Cardiac muscle cell (in vitro differentiated cells and primary cell): ENCODE results near the gene IFT22. TPM values are rescaled to one million over a fixed set of nuclear protein-coding genes. Genes with fewer than 3 reads are reported as not detected.
"Not testable (repeated sequence)": the region's sequence is repeated elsewhere in the genome, so short reads cannot be mapped to it uniquely, and the experiment has no call there.

Source experiments
- DNase-seq, 2 donors: peaks; one replicate each; pipeline versions ENCODE4 v3.0.0 to v3.0.0-alpha.2; 2010 to 2017; ENCODE audit warnings: low read depth in 1 of 2, low spot score in 1 of 2
- H3K27ac ChIP-seq: fragments of 200-600 bp; sonication (generic); 2 replicates; pipeline ENCODE4 v1.5.1; 2016
- H3K27me3 ChIP-seq: fragments of 200-600 bp; sonication (generic); 2 replicates; pipeline ENCODE4 v1.6.0; 2016; ENCODE audit warnings: control low read depth
- H3K36me3 ChIP-seq: fragments of 200-600 bp; sonication (generic); 2 replicates; pipeline ENCODE4 v1.5.1; 2016; ENCODE audit warnings: control low read depth
- H3K4me1 ChIP-seq: fragments of 200-600 bp; sonication (generic); 2 replicates; pipeline ENCODE4 v1.8.1; 2017; ENCODE audit warnings: low read depth, mild to moderate bottlenecking, mixed run types
- H3K4me3 ChIP-seq: fragments of 200-600 bp; sonication (generic); 2 replicates; pipeline ENCODE4 v1.5.1; 2016; ENCODE audit warnings: mild to moderate bottlenecking
- H3K9me3 ChIP-seq: fragments of 200-600 bp; sonication (generic); 2 replicates; pipeline ENCODE4 v1.5.1; 2017; ENCODE audit warnings: low read depth, mild to moderate bottlenecking, control low read depth
- polyA plus RNA-seq: library from polyadenylated mRNA; unstranded; fragments of >200 nt; fragmentation: Nextera tagmentation; extraction: Ambion mirVana; gene quantifications from 2 replicates; pipeline ENCODE4 v1.2.1, GENCODE V29; 2016
- total RNA-seq: library from RNA; depleted of rRNA; stranded (reverse); fragments of >200 nt; gene quantifications from 2 replicates; pipeline ENCODE4 v1.2.3, GENCODE V29; 2016
- TF ChIP-seq, protein P1 (sequence below): IDR thresholded peaks from 2 replicates; pipeline ENCODE4 v1.5.1; 2012; ENCODE audit warnings: low read depth, mild to moderate bottlenecking, low read length

Gene IFT22
- total and polyA plus RNA-seq, 2 experiments from 2014 or later = 36.4 to 64.7 TPM

DNA sequence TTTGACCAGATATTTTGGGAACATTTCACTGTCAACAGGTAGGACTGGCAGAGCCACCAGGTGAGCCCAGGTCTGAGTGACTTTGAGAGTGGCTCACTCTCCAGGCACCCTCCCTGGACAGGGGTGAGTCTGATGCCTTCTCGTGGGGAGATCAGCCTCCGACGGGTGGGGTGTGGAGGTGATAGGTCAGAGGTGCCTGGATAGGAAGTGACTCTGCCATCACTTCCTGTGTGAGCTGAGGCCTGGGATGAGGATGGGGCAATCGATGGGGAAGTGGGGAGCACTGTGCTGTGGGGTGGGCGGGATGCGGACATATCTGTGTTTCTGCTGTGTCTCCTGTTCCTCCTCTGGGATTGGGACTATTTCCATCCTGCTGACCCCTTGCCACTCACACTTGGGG is 34.6 kb downstream of the IFT22 start:
- Histone ChIP-seq H3K27ac (no peak overlapping the region), H3K9me3 (no peaks in the 10 kb centered on the region), H3K4me1 (no peaks in the 10 kb centered on the region), H3K36me3 (no peaks in the 10 kb centered on the region), H3K27me3 (peaks cover 16% of the 10 kb centered on the region), H3K4me3 (no peak overlapping the region)
- no peak for DNase-seq
- TF ChIP-seq, protein P1, sequence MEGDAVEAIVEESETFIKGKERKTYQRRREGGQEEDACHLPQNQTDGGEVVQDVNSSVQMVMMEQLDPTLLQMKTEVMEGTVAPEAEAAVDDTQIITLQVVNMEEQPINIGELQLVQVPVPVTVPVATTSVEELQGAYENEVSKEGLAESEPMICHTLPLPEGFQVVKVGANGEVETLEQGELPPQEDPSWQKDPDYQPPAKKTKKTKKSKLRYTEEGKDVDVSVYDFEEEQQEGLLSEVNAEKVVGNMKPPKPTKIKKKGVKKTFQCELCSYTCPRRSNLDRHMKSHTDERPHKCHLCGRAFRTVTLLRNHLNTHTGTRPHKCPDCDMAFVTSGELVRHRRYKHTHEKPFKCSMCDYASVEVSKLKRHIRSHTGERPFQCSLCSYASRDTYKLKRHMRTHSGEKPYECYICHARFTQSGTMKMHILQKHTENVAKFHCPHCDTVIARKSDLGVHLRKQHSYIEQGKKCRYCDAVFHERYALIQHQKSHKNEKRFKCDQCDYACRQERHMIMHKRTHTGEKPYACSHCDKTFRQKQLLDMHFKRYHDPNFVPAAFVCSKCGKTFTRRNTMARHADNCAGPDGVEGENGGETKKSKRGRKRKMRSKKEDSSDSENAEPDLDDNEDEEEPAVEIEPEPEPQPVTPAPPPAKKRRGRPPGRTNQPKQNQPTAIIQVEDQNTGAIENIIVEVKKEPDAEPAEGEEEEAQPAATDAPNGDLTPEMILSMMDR = no peak

DNA sequence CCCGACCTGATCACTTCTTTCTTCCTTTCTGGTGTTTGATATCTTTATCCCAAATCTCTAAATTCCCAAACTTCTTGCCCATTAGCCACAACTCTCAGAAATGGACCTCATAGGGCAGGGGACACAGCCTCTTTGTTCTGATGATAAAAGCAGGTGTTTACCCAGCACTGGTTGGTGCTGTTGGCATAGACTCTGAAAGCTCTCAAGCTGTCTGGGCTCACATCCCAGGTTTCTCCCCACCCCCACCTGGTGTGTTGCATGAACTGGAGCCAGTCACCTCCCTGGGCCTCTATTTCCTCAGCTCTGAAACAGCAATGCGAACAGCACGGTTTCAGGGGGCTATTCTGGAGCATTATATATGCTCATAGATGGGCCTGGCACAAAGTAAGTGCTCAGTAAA is 35.7 kb downstream of the IFT22 start:
- DNase-seq, H3K27ac ChIP-seq, H3K36me3 ChIP-seq, H3K9me3 ChIP-seq, H3K4me1 ChIP-seq, H3K4me3 ChIP-seq: not testable (repeated sequence)
- H3K27me3 ChIP-seq = peaks cover 11% of the 10 kb centered on the region

DNA sequence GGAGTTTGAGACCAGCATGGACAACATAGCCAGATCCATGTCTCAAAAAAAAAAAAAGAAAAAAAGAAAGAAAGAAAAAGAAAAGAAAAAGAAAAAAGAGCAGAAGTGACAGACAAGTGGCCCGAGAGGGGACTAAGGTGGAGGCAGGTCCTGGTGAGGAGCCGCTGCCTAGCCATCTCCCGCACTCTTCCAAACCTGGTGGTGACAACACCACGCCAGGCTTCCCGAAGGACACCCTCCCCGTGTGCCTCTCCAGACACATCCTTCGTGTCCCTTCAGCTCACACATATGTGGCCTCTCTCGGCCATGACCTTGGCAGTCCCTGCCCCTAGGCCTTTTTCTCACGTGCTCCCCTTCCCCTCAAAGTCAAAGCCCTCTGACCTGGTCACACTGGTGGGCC is 36.4 kb downstream of the IFT22 start:
- no peaks in the 10 kb centered on the region for H3K4me1 ChIP-seq
- TF ChIP-seq, protein P1 = no peak

DNA sequence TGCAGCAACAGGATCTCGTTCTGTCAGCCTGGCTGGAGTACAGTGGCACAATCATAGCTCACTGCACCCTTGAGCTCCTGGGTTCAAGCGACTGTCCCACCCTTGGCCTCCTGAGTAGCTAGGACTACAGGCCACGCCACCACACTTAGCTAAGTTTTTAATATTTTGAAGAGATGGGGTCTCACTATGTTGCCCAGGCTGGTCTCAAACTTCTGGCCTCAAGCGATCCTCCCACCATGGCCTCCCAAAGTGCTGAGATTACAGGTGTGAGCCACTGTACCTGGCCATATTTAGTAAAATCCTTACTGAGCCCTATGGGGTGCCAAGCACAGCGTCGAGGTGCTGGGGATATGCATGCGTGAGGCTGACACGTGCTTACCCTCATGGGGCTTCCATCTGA is 40.7 kb downstream of the IFT22 start:
- not testable (repeated sequence) for H3K27me3 ChIP-seq, DNase-seq, H3K4me1 ChIP-seq, H3K4me3 ChIP-seq, H3K27ac ChIP-seq, H3K9me3 ChIP-seq, H3K36me3 ChIP-seq

More for the DNA sequence above, 36.4 kb downstream of the IFT22 start:
- Histone ChIP-seq H3K36me3 (no peaks in the 10 kb centered on the region), H3K4me3 (no peak overlapping the region), H3K9me3 (no peaks in the 10 kb centered on the region), H3K27me3 (peaks cover 11% of the 10 kb centered on the region), H3K27ac (no peak overlapping the region)
- no peak for DNase-seq

DNA sequence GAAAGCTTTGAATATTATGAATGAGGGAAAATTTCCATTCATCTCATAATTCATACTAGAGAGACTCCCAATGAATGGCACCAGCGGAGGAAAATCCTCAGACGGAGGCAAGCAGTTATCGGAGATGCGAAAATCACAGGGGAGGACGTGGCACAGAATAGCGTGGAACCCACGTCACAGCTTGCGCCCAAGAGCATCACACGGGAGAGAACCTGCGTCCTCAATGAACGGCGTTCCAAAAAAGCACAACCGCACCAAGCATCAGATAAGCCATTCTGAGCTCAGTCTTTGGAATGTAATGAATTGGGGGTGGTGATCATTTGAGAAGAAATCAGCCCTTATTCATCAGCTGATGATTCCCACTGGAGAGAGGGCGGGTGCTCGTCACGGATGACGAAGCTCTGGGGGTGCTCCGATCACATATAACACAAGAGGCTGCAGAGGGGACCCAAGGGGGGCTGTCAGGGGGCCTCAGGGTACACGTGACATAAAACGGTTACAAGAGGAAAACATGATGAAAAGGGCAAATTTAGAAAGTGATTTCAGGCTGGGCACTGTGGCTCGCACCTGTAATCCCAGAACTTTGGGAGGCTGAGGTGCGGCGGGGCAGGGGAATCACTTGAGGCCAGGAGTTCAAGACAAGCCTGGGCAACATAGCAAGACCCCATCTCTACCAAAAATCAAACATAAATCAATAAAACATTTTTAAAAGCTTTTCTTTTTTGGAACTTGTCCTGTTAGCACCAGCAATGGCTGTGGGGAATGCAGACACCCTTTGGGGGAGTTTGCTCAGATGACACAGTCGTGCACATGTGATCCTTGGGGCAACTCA is 42.9 kb downstream of the IFT22 start:
- Histone ChIP-seq H3K9me3 (no peaks in the 10 kb centered on the region), H3K27me3 (no peaks in the 10 kb centered on the region), H3K36me3 (no peaks in the 10 kb centered on the region), H3K27ac (no peak overlapping the region), H3K4me3 (no peak overlapping the region), H3K4me1 (no peaks in the 10 kb centered on the region)
- TF ChIP-seq, protein P1 = no peak
- no peak for DNase-seq

DNA sequence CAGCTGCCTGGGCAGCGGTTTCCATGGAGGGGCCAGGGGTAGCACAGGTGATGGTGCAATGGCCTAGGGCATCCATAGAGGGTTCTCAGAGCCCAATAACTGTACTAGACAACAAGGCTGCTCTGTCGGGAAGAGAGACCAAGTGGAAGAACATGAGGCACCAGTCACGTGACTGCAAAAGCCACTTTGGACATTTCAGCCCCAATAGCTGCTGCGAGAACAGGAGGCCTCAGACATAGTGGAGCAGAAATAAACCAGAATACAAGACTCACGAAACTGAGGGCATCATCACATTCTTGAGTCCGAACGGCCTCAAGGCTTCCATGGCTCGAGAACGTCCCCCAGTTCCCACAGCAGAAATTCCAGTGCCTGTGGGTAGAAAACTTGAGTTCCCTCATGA is 44.5 kb downstream of the IFT22 start:
- no peak for DNase-seq
- Histone ChIP-seq H3K36me3 (no peaks in the 10 kb centered on the region), H3K9me3 (no peaks in the 10 kb centered on the region), H3K4me3 (no peak overlapping the region), H3K4me1 (no peaks in the 10 kb centered on the region), H3K27ac (no peak overlapping the region), H3K27me3 (no peaks in the 10 kb centered on the region)
- TF ChIP-seq, protein P1 = no peak
